OCI-LY1 (cell line): Measurements from ENCODE around the gene DPP7.

Source experiments
- CTCF ChIP-seq: fragments of 200-600 bp; sonication (generic), shearing (Covaris generic); IDR thresholded peaks from 2 replicates; pipeline ENCODE4 v1.5.1; 2017; ENCODE audit warnings: mild to moderate bottlenecking, antibody characterized with exemption, low read length, moderate library complexity, mixed read lengths
- EZH2 ChIP-seq: fragments of 200-600 bp; sonication (generic), shearing (Covaris generic); IDR thresholded peaks from 2 replicates; pipeline ENCODE4 v1.8.0; 2017; ENCODE audit warnings: borderline replicate concordance, mixed run types, mild to moderate bottlenecking, antibody characterized with exemption, low read length, moderate library complexity, mixed read lengths

- no peak for TF ChIP-seq EZH2
- TF ChIP-seq CTCF = no peak
These were observed 33.2 kb upstream of the DPP7 start for GRCh38 chr9:137147793-137148160.
